GM12864 (cell line): ENCODE data around the gene FLNC.

ENCODE experiments used
- DNase-seq: peaks from one replicate; pipeline ENCODE4 v3.0.0-alpha.2; 2011; ENCODE audit warnings: low read depth
- H3K4me3 ChIP-seq: 2 replicates; pipeline ENCODE4 v1.5.1; 2011; ENCODE audit warnings: mild to moderate bottlenecking, low read depth, low read length, control low read depth
- CTCF ChIP-seq: IDR thresholded peaks from 2 replicates; pipeline ENCODE4 v1.5.1; 2011; ENCODE audit warnings: low read depth, mild to moderate bottlenecking, moderate library complexity, low read length, control low read depth, inconsistent platforms; ENCODE audit errors: missing control alignments

Gene FLNC

GRCh38 chr7:128794020-128794419, 36.2 kb upstream of the FLNC start:
- TF ChIP-seq CTCF = peak; percentile 34
- DNase-seq = no peak
- H3K4me3 ChIP-seq = no peak overlapping the region

GRCh38 chr7:128794436-128794835, 35.8 kb upstream of the FLNC start:
- H3K4me3 ChIP-seq = no peak overlapping the region
- no peak for TF ChIP-seq CTCF
- no peak for DNase-seq

GRCh38 chr7:128795129-128795528, 35.1 kb upstream of the FLNC start:
- TF ChIP-seq CTCF = no peak
- no peak for DNase-seq
- H3K4me3 ChIP-seq = no peak overlapping the region

GRCh38 chr7:128796327-128796726, 33.9 kb upstream of the FLNC start:
- no peak overlapping the region for H3K4me3 ChIP-seq
- TF ChIP-seq CTCF = no peak
- DNase-seq = no peak

GRCh38 chr7:128799451-128799850, 30.8 kb upstream of the FLNC start:
- TF ChIP-seq CTCF = no peak
- H3K4me3 ChIP-seq = no peak overlapping the region
- DNase-seq = no peak

- no peak for DNase-seq
- no peak overlapping the region for H3K4me3 ChIP-seq
- TF ChIP-seq CTCF = no peak
Observed at GRCh38 chr7:128800567-128800966, 29.6 kb upstream of the FLNC start.

- TF ChIP-seq CTCF = no peak
- no peak for DNase-seq
Observed at GRCh38 chr7:128801003-128801402, 29.2 kb upstream of the FLNC start.

More at GRCh38 chr7:128801003-128801402, 29.2 kb upstream of the FLNC start:
- H3K4me3 ChIP-seq = no peak overlapping the region
